Keratinocyte (primary cell): ENCODE data around the gene PAN3.

Experiments used
- EZH2 ChIP-seq: IDR thresholded peaks from one replicate; pipeline ENCODE4 v1.6.1; 2012; ENCODE audit warnings: inconsistent platforms, mild to moderate bottlenecking, low read length, moderate library complexity
- TF ChIP-seq, protein P1 (sequence below), 3 experiments: IDR thresholded peaks in 1 of 3; conservative IDR thresholded peaks in 1 of 3; optimal IDR thresholded peaks in 1 of 3; 2 replicates in 2 of 3; 3 replicates in 1 of 3; pipeline versions ENCODE3 to v1.5.1; 2011; ENCODE audit warnings: low read length in 3 of 3, mild to moderate bottlenecking in 3 of 3, moderate library complexity in 2 of 3, control low read depth in 1 of 3, inconsistent platforms in 1 of 3; ENCODE audit not compliant: insufficient read depth in 2 of 3; ENCODE audit errors: extremely low read depth in 1 of 3

DNA sequence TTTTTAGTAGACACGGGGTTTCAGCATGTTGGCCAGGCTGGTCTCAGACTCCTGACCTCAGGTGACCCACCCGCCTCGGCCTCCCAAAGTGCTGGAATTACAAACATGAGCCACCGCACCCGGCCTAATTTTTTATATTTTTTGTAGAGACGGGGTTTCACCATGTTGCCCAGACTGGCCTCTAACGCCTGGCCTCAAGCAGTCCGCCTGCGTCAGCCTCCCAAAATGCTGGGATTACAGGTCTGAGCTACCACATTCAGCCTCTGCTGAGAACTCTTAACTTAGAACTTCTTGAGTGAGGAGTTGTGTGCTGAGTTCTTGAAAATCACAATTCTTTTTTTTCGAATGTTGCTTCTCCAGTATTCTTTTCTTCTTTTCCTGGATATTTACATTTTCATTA lies 112.2 kb downstream of the PAN3 start:
- TF ChIP-seq, protein P1, sequence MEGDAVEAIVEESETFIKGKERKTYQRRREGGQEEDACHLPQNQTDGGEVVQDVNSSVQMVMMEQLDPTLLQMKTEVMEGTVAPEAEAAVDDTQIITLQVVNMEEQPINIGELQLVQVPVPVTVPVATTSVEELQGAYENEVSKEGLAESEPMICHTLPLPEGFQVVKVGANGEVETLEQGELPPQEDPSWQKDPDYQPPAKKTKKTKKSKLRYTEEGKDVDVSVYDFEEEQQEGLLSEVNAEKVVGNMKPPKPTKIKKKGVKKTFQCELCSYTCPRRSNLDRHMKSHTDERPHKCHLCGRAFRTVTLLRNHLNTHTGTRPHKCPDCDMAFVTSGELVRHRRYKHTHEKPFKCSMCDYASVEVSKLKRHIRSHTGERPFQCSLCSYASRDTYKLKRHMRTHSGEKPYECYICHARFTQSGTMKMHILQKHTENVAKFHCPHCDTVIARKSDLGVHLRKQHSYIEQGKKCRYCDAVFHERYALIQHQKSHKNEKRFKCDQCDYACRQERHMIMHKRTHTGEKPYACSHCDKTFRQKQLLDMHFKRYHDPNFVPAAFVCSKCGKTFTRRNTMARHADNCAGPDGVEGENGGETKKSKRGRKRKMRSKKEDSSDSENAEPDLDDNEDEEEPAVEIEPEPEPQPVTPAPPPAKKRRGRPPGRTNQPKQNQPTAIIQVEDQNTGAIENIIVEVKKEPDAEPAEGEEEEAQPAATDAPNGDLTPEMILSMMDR (optimal IDR thresholded peaks at IDR 0.05 in 1 of 3, IDR thresholded peaks at IDR 0.05 in 1 of 3, conservative IDR thresholded peaks at IDR 0.05 in 1 of 3; ENCODE audit: extremely low read depth in 1 of 3, insufficient read depth in 2 of 3, low read length in 3 of 3): no peak
- no peak for TF ChIP-seq EZH2
